Measurements from ENCODE around the gene LEO1. TPM values are rescaled to one million over a fixed set of nuclear protein-coding genes. Genes with fewer than 3 reads are reported as not detected.

LEO1 gene
- total RNA-seq, 1 donor from 2014 or later, result 32.7 TPM

- Mint-ChIP-seq H3K4me1 (no peaks in the 10 kb centered on the region), H3K9me3 (no peaks in the 10 kb centered on the region), H3K4me3 (no peak overlapping the region), H3K27ac (ENCODE audit: unreplicated experiment) (no peak overlapping the region), H3K36me3 (ENCODE audit: low read depth) (peaks cover 13% of the 10 kb centered on the region), H3K27me3 (ENCODE audit: low read depth) (no peaks in the 10 kb centered on the region)
- TF ChIP-seq CTCF (conservative IDR thresholded peaks at IDR 0.05), result no peak
- no peak for DNase-seq (ENCODE audit: low read depth, low spot score)
These were observed 33.3 kb downstream of the LEO1 start for GRCh38 chr15:51938286-51938685.

- TF ChIP-seq CTCF (conservative IDR thresholded peaks at IDR 0.05), result no peak
- Mint-ChIP-seq H3K4me1 (no peaks in the 10 kb centered on the region), H3K27me3 (ENCODE audit: low read depth) (no peaks in the 10 kb centered on the region), H3K36me3 (ENCODE audit: low read depth) (peaks cover 9% of the 10 kb centered on the region), H3K9me3 (no peaks in the 10 kb centered on the region), H3K4me3 (no peak overlapping the region), H3K27ac (ENCODE audit: unreplicated experiment) (no peak overlapping the region)
- DNase-seq (ENCODE audit: low read depth, low spot score), result no peak
These were observed 35.5 kb downstream of the LEO1 start for GRCh38 chr15:51936105-51936478.

- no peak for DNase-seq (ENCODE audit: low read depth, low spot score)
- Mint-ChIP-seq H3K9me3 (no peaks in the 10 kb centered on the region), H3K27me3 (ENCODE audit: low read depth) (no peaks in the 10 kb centered on the region), H3K4me3 (no peak overlapping the region), H3K27ac (ENCODE audit: unreplicated experiment) (no peak overlapping the region), H3K36me3 (ENCODE audit: low read depth) (peaks cover 9% of the 10 kb centered on the region), H3K4me1 (no peaks in the 10 kb centered on the region)
- no peak for TF ChIP-seq CTCF (conservative IDR thresholded peaks at IDR 0.05)
These were observed 36.0 kb downstream of the LEO1 start for GRCh38 chr15:51935466-51936104.

- peaks cover 6% of the 10 kb centered on the region for H3K36me3 Mint-ChIP-seq (ENCODE audit: low read depth)
- no peak overlapping the region for H3K27ac Mint-ChIP-seq (ENCODE audit: unreplicated experiment)
- no peak overlapping the region for H3K4me3 Mint-ChIP-seq
- no peaks in the 10 kb centered on the region for H3K27me3 Mint-ChIP-seq (ENCODE audit: low read depth)
- no peak for DNase-seq (ENCODE audit: low read depth, low spot score)
- TF ChIP-seq CTCF (conservative IDR thresholded peaks at IDR 0.05), result no peak
- no peaks in the 10 kb centered on the region for H3K9me3 Mint-ChIP-seq
- H3K4me1 Mint-ChIP-seq, result no peaks in the 10 kb centered on the region
These were observed 39.4 kb downstream of the LEO1 start for GRCh38 chr15:51932161-51932560.

GRCh38 chr15:51931638-51932037, 39.9 kb downstream of the LEO1 start:
- Mint-ChIP-seq H3K27me3 (ENCODE audit: low read depth) (no peaks in the 10 kb centered on the region), H3K36me3 (ENCODE audit: low read depth) (peaks cover 5% of the 10 kb centered on the region), H3K4me3 (no peak overlapping the region), H3K27ac (ENCODE audit: unreplicated experiment) (no peak overlapping the region), H3K4me1 (no peaks in the 10 kb centered on the region), H3K9me3 (no peaks in the 10 kb centered on the region)
- DNase-seq (ENCODE audit: low read depth, low spot score), result no peak
- no peak for TF ChIP-seq CTCF (conservative IDR thresholded peaks at IDR 0.05)

Data from neural crest cell (in vitro differentiated cells).